Activated CD4-positive, alpha-beta T cell treated with anti-CD3 and anti-CD28 coated beads for 24 hours (primary cell): ENCODE data around the gene MED26.

Experiments
- DNase-seq, 2 donors: peaks; one replicate each; pipeline ENCODE4 v3.0.0-alpha.2; 2020; ENCODE audit warnings: low read depth in 2 of 2

Gene MED26

DNA sequence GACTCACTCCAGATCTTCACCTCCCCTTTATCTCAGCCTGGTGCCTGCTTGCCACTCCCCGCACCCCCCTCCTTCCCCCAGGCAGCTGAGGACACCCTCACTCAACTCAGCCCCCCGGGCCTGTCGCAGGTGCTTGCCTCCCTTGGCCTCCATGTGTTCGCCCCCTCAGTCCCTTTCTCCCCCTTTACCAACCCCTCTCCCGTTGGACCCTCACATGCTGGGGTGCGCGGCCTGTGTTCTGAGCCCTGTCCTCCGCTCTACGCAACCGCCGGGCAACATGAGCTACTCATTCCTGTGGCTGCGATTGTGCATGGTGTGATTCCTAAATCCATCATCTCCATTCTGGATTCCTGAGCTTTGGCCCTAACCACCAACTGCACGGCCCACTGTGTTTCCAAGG is 90.9 kb downstream of the MED26 start:
- DNase-seq, result no peak

DNA sequence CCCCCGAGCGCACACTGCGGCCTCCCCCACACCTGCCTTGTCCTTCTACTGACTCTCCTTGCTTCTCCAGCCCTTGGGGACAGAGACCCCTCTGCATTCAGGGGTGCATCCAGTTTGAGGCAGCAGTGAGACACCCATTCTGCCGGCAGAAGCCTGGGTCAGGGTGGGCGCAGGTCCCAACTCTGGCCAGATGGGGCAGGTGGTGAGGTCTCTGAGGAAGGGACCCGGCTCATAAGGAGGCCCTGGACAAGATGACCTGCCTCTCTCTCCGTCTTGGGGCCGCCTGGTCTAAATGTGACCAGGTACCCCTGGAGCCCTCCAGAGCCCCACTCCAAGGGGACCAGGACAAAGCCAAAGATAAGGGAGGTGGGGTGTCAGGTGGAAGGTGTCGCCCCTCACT is 91.9 kb downstream of the MED26 start:
- DNase-seq, result no peak

DNA sequence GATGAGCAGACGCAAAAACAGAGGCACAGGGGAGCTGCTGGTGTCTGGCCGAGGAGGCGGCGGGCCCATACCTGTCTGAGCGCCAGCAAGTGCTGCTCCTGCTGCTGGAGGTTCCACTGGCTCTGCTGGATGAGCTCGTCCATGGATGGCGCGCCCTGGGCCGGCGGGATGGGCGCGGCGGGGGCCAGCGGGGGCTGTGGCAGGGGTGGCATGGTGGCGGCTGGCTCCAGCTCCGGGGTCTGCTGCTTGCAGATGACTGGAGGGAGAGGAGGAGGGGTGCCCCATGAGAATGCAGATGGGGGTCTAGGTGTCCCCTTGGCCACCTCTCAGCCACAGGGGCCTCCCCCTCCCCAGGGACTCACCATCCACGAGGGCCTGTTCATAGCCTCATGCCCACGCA is 92.6 kb downstream of the MED26 start:
- no peak for DNase-seq

DNA sequence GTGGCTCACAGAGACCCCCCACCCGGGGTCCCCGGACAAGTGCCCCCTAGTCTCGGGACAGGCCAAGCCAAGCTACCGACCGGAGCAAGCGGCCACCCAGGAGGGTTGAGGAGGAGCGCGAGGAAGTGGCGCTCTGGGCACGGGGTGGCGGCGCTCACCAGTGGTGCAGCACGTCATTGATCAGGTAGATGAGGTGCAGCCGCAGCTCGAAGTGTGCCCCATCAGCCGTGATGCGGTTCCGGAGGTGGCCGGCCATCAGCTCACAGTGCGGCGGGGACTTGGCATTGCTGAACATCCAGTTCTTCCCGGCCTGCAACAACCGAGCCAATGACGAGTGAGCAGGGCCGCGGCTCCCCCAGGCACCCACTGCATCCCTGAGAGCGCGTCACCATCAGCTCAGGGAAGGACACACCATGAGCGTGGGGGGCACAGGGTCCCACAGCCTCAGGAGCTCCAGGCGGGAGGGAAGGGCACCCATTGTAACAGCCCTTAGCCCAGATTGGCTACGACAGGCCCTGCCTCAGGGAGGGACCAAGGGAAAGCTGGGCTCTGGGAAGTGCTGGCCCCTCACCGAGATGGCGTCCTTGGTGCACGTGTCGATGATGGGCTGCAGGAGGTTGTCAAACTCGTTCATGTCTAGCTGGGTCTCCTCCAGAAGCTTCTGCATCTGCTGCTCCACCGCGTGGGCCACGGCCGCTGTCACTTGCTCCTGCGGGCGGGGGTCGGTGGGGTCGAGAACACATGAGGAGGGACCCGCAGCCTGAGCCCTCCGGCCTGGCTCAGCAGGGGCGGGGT is 95.4 kb downstream of the MED26 start:
- DNase-seq, result no peak

DNA sequence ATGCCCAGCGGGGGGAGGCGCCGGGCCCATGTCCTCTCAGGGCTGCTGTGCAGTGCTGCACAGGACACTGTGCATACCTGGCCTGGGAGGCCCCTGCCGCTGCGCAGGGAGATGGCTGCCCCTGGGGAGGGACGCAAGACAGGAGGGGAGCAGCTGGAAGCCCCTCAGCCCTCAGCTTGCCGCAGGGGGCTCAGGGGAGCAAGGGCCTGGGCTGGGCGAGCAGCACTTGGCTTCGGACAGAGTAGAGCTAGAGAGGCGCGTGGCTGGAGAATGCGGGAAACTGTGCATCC is 96.7 kb downstream of the MED26 start:
- DNase-seq, result no peak

DNA sequence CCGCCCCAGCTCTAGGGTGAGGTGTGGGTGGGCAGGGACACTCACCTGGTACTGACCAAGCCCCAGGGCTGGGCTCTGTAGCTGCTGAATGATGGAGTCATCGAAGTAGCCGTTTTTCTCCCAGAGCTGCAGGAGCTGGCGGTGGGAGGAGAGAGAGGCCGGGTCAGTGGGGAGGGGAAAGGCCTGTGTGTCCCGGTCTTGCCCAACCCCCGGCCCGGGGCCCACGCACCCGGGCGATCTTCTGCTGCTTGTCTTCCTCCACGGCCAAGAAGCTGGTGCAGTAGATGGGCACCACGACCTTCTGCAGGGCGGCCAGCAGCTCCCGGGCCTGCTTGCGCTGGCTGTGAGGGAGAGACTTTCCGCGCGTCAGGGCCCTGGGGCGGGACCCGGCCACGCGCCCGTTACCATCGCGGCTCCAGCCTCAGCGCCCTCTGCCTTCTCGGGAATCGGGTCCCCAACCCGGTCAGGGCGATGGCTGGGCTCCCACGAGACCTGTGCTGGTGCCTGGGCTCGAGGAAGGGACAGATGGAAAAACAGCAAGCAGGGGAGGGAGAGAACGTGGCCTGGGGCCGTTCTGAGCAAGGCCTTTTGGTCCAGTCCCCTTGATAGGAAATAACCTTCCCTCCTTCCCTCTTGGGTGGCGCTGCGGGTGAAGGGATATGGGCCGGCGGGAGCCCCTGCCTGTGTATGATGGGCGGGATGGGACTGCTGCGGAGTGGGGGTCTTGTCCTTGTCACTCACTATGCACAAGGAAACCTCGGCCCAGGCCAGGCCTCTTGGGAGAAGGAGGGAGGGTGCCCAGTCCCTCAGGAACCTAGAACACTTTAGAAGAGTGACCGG is 97.2 kb downstream of the MED26 start:
- no peak for DNase-seq

DNA sequence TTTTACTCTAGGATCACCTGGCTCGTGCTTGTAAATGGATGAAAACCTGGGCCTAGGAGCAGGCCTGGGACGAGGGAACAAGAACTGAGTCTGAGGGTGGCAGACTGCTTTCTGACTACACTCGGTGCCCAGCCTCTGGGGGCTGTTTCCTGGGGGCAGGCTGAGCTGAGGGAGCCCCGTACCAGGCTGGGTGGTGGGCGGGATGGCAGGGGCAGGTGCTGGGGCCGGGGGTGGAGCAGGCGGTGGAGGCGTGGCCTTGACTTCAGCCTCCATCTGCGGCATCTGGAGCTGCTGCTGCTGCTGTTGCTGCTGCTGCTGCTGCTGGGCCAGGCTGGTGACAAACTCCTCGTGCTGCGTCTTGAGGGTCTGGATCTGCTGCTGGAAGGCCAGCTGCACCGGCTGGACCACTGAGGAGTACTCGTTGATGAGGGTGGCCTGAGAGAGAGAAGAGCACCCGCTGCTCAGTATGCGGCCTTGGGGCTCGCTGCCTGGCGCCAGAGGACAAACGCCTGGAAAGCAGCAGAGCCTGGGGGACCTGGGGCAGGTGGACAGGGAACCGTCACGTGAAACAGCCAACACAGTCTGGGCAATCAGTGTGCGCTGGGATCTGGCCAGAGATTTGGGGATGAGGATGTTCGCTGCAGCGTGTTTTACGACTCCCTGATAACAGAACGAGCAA is 98.4 kb downstream of the MED26 start:
- no peak for DNase-seq

DNA sequence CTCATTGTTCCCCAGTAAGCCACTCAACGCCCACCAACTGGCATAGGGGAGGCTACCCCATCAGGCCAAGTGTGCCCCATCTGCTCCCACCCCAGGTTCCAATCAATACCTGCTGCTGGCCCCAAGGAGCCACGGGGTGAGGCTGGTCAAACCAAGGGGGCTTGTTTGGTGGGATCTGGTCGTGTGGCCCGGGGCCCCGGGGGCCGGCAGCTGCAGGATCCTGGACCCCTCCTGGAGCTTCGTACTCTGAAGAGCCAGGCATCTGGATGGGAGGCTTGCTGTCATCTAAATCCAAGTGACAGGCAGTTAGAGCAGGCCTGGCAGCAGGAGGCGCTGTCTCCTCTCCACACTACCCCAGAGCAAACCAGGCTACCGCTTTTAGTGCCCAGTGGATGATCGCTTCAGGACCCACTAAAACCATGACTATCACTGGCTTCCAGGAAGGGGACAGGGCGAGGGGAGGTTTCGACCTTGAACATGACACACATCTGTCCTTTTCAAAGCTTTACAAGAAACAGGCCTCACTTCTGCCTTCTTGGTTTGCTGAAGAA is 100.0 kb downstream of the MED26 start:
- DNase-seq, result no peak

DNA sequence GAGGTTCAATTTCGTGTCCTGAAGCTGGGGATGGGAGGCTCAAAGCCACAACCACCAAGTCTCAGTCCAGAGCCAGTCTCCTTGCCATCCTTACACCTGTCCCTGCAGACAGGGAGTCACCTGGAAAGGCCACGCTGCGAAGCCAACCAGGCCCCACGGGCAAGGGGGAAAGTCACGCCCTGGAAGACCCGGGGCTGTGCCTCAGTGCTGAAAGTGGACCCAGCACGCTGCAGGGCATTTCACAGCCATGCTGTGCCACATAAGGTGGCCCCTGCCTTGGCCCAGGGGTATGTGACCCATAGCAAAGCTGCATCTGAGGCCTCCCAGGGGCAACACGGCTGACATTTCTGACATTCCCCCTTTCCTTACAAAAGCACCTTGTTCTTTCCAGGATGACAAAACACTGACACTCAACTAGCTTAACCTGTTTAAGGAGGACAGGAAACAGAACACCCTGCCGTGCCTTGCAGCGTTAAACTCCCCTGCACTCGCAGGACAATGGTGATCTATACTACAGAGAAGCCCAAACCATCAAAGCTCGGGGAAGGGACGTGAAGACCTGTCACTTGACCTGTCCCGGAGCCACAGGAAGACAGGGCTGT is 100.6 kb downstream of the MED26 start:
- no peak for DNase-seq

DNA sequence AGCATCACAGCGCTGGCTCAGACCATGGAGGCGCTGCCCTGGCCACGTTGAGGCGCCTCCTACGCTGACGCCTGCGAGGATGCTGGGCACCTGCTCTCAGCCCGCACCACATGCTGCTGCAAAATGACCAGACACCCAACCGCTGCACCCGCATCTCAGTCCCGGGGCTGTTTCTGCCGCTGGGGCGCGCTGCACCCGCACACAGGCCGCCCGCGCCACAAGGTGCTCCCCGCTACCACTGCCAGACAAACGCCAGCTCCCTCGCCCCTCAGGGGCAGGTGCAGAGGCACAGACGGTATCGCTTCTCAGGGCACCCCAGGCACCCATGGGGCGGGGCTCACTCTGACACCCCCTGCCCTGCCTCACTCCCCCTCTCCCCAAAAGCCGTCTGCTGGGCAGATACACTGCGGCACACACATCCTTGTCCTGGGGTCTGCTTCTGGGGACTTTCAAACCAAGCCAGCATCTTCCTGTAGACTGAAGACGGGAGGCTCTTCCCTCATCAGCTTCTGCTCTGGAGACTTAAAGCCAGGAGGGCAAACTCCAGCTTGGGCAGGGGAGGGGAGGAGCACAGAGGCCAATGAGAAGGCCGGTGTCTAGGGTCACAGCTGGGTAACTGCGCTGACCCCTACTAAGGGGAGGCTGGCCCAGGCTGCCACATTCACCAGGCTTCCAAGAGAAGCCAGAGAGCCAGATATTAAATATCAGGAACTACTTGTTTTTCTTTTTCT is 102.1 kb downstream of the MED26 start:
- no peak for DNase-seq

DNA sequence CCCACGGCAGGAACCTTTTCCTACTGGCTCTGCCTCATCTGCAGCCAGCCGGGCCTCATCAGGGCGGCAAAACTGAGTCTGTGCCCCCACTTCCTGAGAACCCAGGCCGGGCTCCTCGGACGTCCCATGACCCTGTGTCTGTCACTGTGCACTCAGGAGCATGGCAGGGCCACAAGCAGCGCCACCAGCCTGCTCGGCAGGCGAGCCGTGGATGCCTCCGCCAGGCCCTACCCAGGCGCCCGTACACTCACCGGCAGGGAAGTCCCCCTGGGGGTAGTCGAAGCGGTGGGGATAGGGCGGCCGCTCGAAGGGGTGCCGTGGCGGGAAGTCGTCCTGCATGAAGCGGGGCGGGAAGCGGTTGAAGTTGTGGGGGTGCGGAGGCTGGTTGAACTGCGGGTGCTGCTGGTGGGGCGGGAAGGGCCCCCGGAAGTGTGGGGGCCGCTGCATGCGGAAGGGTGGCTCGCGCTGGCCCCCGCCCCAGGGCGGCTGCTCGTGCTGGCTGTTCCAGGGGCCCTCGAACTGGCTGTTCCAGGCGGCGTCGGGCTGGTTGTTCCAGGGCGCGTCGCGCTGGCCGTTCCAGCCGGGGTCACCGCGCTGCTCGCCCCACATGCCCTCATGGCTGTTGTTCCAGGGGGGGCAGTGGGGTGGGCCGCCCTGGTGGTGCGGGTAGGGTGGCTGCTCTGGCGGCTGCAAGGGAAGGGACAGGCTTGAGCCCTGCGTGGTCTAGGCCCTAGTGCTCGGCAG is 102.8 kb downstream of the MED26 start:
- DNase-seq, result no peak
